ENCODE measurements around the gene PRKCE. TPM values are rescaled to one million over a fixed set of nuclear protein-coding genes. Genes with fewer than 3 reads are reported as not detected.
A peak's percentile ranks its signal among the peaks of the same experiment; 100 is the strongest.

PRKCE gene
- total RNA-seq, 2 experiments from 2014 or later: 24.9 to 26.2 TPM

DNA sequence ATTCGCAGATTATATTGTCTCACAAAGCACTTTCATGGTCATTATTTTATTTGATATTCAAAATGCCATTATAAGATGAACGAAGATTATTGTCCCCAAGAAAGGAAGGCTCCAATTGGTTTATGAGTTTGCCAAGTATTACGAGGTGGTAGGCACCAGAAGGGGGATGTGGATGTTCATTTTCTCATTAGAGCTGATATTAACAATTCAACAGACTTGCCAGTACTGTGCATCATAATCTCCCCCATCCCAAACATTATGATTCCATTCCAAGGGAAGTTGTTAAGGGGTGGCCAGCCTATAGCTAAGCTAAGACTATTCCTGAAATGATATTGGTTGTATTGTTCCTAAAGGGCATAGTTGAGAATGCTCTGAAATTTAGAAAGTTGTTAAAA is 257.7 kb downstream of the PRKCE start:
- TF ChIP-seq, protein P1, sequence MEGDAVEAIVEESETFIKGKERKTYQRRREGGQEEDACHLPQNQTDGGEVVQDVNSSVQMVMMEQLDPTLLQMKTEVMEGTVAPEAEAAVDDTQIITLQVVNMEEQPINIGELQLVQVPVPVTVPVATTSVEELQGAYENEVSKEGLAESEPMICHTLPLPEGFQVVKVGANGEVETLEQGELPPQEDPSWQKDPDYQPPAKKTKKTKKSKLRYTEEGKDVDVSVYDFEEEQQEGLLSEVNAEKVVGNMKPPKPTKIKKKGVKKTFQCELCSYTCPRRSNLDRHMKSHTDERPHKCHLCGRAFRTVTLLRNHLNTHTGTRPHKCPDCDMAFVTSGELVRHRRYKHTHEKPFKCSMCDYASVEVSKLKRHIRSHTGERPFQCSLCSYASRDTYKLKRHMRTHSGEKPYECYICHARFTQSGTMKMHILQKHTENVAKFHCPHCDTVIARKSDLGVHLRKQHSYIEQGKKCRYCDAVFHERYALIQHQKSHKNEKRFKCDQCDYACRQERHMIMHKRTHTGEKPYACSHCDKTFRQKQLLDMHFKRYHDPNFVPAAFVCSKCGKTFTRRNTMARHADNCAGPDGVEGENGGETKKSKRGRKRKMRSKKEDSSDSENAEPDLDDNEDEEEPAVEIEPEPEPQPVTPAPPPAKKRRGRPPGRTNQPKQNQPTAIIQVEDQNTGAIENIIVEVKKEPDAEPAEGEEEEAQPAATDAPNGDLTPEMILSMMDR (IDR thresholded peaks at IDR 0.05): no peak
- intact Hi-C loops (cut with DNase I, micrococcal nuclease): no loop called here
- Histone ChIP-seq H3K4me3 (ENCODE audit: low read length) (no peak overlapping the region), H3K4me1 (ENCODE audit: insufficient read depth, low read length) (no peaks in the 10 kb centered on the region), H3K27ac (ENCODE audit: low read depth in 1 of 2, low read length in 2 of 2) (no peak overlapping the region), H3K9me3 (ENCODE audit: control insufficient read depth in 1 of 2, insufficient read depth in 1 of 2, low read length in 2 of 2) (no peaks in the 10 kb centered on the region), H3K27me3 (ENCODE audit: control insufficient read depth in 1 of 2, insufficient read depth in 2 of 2, low read length in 2 of 2) (no peaks in the 10 kb centered on the region), H3K36me3 (ENCODE audit: insufficient read depth, low read length) (no peaks in the 10 kb centered on the region)
- no peak overlapping the region for H3K27ac Mint-ChIP-seq
- ATAC-seq (ENCODE audit: poor library complexity): no peak
- no peak overlapping the region for H3K4me3 Mint-ChIP-seq
- H3K4me1 Mint-ChIP-seq (ENCODE audit: low read depth): no peaks in the 10 kb centered on the region
- DNase-seq: no peak
- no peaks in the 10 kb centered on the region for H3K27me3 Mint-ChIP-seq
- POLR2A ChIA-PET: no interaction called here
- CTCF ChIA-PET: no interaction called here
- no peaks in the 10 kb centered on the region for H3K9me3 Mint-ChIP-seq
- H3K36me3 Mint-ChIP-seq (ENCODE audit: low read depth): no peaks in the 10 kb centered on the region

DNA sequence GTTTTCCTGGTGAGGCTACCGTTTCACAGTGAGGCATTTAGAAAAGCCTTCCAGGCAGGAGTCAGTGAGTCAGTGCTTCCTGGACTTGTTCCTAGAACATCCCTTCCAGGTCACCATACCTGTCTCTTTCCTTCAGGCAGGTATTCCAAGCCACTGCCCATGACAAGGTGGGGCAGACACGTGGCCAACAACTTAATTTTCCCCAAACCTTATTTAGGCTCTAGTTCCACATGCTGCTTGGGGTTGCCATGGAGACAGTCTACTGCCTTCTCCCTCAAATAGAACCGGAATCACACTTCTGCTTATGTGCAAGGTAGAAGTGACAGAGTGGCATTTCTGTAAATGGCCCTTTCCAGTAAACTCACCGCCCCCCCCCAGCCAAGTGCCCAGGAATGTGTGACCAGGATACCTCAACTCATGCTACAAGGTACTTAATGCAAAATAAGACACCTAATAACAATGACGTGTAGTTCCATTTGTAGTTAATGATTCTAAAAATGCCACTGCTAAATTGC is 258.3 kb downstream of the PRKCE start:
- TF ChIP-seq, protein P1 (IDR thresholded peaks at IDR 0.05): no peak
- Mint-ChIP-seq H3K4me1 (ENCODE audit: low read depth) (no peaks in the 10 kb centered on the region), H3K9me3 (no peaks in the 10 kb centered on the region), H3K4me3 (no peak overlapping the region), H3K27ac (no peak overlapping the region), H3K27me3 (no peaks in the 10 kb centered on the region), H3K36me3 (ENCODE audit: low read depth) (no peaks in the 10 kb centered on the region)
- peak in 3 of 14 experiments; percentile 22 to 36 (median 23) for DNase-seq
- ChIA-PET CTCF (no interaction called here), POLR2A (no interaction called here)
- intact Hi-C loops (cut with DNase I, micrococcal nuclease): no loop called here
- H3K27me3 ChIP-seq (ENCODE audit: control insufficient read depth in 1 of 2, insufficient read depth in 2 of 2, low read length in 2 of 2): no peaks in the 10 kb centered on the region
- no peaks in the 10 kb centered on the region for H3K4me1 ChIP-seq (ENCODE audit: insufficient read depth, low read length)
- ATAC-seq (ENCODE audit: poor library complexity): no peak
- H3K36me3 ChIP-seq (ENCODE audit: insufficient read depth, low read length): no peaks in the 10 kb centered on the region
- no peaks in the 10 kb centered on the region for H3K9me3 ChIP-seq (ENCODE audit: control insufficient read depth in 1 of 2, insufficient read depth in 1 of 2, low read length in 2 of 2)
- no peak overlapping the region for H3K4me3 ChIP-seq (ENCODE audit: low read length)
- no peak overlapping the region for H3K27ac ChIP-seq (ENCODE audit: low read depth in 1 of 2, low read length in 2 of 2)

DNA sequence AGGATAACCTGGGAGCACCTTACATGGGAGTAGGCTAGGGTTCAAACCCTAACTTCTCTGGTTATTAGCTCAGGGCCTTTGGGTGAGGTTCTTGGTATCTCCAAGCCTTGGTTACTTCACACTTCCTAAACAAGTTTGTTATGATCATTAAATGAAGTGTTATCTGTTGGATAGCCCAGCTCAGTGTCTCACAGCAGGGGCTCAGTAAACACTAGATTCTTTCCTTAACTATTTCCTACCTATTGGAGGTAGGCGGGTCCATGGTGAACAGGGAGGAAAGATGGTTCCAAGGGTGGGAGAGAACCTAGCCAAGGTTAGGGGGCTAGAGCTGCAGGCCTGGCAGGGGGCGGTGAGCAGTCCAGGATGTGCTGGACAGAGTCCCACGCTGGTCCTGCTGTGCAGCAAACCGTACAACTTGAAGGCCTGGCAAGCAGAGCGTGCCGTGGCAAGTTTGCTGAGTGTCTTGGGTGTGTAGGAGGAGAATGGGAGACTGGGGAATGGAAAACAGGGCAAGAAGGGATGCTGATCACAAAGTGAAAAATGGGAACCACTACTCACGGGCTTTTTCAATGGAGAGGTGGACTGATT is 259.1 kb downstream of the PRKCE start:
- no peaks in the 10 kb centered on the region for H3K27me3 Mint-ChIP-seq
- Histone ChIP-seq H3K9me3 (ENCODE audit: control insufficient read depth in 1 of 2, insufficient read depth in 1 of 2, low read length in 2 of 2) (no peaks in the 10 kb centered on the region), H3K36me3 (ENCODE audit: insufficient read depth, low read length) (no peaks in the 10 kb centered on the region), H3K27ac (ENCODE audit: low read depth in 1 of 2, low read length in 2 of 2) (no peak overlapping the region), H3K27me3 (ENCODE audit: control insufficient read depth in 1 of 2, insufficient read depth in 2 of 2, low read length in 2 of 2) (no peaks in the 10 kb centered on the region), H3K4me3 (ENCODE audit: low read length) (no peak overlapping the region), H3K4me1 (ENCODE audit: insufficient read depth, low read length) (no peaks in the 10 kb centered on the region)
- H3K27ac Mint-ChIP-seq: no peak overlapping the region
- intact Hi-C loops (cut with DNase I, micrococcal nuclease): no loop called here
- H3K4me3 Mint-ChIP-seq: no peak overlapping the region
- no peaks in the 10 kb centered on the region for H3K36me3 Mint-ChIP-seq (ENCODE audit: low read depth)
- no peaks in the 10 kb centered on the region for H3K4me1 Mint-ChIP-seq (ENCODE audit: low read depth)
- ChIA-PET POLR2A (no interaction called here), CTCF (no interaction called here)
- DNase-seq (no peak), ATAC-seq (ENCODE audit: poor library complexity) (no peak)
- H3K9me3 Mint-ChIP-seq: no peaks in the 10 kb centered on the region
- TF ChIP-seq, protein P1 (IDR thresholded peaks at IDR 0.05): no peak
